A172 (cell line): ENCODE measurements around the gene GRIFIN. TPM values are rescaled to one million over a fixed set of nuclear protein-coding genes. Genes with fewer than 3 reads are reported as not detected.

Experiments
- DNase-seq: peaks from one replicate; pipeline ENCODE4 v3.0.0-alpha.2; 2015; ENCODE audit warnings: low spot score
- total RNA-seq: library from RNA; depleted of rRNA; stranded (reverse); fragments of >200 nt; shearing (Covaris generic); gene quantifications from 2 replicates; pipeline ENCODE4 v1.2.3, GENCODE V29; 2014

Gene GRIFIN
- total RNA-seq, 1 experiment from 2014 or later = not detected

DNA sequence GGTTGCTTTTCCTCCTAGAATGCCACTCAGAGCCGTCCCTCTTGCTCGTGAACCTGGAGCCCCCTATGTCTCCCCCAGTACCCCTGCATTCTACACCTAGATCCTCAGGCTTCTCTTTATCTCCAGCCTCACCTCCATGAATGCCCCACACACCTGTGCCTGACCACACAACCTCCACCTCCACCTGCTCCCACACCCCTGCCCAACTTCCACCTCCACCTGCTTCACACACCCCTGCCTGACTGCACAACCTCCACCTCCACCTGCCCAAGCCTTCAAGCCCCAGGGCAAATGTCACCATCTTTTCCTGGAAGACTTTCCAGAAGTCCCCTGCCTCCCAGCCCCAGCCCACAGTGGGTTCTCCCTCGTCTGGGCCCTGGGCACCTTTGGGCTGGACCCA is 36.5 kb upstream of the GRIFIN start:
- DNase-seq = no peak

DNA sequence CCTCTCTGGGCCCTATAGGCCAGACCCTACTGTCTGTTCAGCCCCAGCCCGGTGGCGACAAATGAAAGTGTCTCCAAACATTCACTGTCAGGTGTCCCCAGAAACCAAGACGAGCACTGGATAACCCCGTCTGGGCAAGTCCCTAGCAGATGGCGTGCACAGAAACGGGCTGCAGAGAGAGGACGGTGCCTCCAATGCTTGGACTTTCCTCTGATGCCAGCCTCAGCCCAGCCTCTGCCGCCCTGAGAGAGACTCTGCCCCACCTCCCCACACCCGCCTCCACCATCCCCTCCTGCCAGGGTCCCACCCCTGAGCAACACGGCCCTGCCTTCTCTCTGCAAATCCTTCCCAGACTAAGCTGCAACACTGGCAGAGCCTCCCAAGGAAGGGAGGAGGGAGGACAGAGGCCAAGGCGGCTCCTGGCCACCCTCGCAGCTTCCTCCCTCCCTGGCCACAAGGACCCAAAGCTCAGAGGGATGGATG is 36.0 kb upstream of the GRIFIN start:
- no peak for DNase-seq

- DNase-seq = no peak
Observed at GRCh38 chr7:2511769-2512168, 35.6 kb upstream of the GRIFIN start.

DNA sequence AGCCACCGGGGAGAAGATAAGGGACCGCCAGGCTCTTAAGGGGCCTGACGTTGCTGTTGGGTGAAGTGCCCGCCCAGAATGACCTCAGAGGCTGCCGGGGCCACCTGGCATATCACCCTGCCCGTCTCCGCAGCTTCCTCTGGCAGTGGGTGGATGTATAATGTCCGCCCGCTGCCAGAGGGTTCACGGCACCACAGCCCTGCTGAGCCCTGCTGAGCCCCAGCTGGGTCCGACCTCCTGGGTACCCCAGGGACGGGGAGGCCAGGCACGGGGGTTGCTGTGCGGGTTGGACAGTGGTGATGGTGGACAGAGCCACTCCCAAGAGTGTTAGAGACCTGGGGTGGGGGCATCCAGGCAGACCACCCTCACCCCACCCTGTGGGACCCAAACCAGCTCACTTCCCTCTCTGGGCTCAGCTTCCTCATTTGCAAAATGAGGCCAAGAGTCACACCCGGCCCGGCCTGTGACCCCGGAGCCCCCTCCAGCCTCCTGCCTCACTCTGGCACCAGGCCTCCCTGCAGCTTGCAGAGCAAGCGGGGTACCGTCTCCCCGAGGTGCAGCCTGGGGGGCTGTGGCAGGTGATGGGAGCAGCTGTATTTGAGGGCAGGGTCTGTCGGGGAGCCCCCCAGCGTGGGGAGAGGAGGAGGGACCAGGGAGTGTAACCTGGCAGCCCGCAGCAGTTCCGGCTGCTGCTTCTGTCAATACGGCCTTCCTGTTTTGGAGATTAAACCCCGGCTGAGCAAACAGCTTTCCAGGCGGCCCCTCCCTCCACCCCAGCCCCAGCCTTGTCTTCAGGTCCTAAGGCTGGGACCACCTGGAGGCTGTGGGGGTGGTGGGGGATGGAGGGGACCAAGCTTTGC is 34.9 kb upstream of the GRIFIN start:
- peak; percentile 74 for DNase-seq

DNA sequence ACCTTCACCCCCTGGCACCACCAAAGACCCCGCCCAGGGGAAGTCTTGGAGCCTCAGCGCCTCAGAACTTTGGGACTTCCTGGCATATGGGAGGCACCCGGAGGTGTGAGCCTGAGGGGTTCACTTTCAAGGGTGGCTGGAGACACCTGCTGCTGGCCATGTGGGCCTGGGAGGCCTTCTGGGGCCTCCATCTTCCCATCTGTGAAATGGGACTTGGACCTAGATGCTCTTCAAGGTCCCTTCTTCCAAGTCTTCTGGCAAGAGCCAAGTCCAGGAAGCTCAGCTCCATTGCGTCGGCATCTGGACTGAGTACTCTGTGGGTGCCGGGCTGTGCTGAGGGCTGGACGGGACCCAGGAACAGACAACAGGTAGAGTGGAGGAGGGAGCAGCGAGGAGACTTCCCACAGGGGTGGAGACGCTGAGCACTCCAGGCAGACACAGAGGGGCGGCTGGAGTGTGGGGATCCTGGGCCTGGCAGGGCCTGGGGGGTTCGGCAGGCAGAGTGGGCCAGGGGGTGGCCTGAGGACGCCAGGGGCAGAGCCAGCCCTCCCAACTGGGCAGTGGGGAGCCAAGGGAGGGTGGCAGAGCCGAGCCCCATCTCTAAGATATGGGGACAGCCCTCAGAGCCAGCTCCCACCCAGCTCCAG is 34.1 kb upstream of the GRIFIN start:
- no peak for DNase-seq

GRCh38 chr7:2509298-2509906 is 33.2 kb upstream of the GRIFIN start:
- DNase-seq = no peak

GRCh38 chr7:2508327-2509215 is 32.4 kb upstream of the GRIFIN start:
- peak; percentile 68 for DNase-seq

DNA sequence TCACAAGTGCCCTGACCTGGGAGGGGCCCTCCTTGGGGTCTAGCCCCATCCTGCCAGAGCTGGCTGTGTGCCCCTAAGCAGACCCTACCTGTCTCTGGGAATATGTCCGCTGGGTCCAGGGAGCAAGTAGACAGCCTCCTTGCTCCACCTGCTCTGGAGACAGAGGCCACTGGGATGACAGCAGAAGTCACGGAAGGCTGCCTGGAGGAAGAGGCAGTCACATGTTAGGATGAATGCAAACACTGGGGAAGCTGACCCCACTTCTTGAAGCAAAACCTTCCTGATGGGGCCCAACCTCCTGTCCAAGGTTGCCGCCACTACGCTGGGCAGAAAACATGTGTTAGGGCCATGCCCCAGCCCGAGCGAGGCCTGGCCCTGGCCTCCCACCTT is 31.7 kb upstream of the GRIFIN start:
- no peak for DNase-seq

DNA sequence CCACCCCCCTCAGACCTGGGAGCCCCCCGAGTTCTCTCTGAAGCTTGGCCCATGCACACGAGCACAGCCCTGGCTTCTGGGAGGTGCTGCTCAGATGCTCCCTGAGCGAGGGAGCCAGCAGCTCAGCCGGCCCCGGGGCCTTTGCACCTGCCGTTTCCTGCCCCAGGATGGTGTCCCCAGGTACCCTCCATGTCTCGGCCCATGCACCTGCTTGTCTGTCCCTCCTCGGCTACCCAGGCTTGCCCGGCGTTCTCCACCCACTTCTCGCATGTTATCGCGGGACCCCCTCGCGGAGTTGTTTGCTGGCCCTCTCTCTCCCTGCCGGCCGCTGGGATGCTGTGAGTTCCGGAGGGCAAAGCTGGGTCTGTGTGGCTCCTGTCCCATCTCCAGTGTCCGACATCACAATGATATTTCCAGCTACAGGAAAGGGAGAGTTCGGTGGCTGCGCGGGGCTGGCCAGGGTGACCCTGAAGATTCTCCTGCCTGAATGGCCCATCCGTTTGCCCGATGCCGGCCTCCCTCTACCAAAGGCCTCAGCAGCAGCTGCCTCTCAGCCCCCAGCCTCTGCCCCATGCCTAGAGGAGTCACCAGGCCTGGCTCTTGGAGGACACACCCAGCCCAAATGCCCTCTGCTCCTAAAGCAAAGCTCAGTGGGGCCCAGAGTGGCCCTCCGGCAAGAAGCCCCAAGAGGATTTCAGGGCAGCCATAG is 31.2 kb upstream of the GRIFIN start:
- no peak for DNase-seq

DNA sequence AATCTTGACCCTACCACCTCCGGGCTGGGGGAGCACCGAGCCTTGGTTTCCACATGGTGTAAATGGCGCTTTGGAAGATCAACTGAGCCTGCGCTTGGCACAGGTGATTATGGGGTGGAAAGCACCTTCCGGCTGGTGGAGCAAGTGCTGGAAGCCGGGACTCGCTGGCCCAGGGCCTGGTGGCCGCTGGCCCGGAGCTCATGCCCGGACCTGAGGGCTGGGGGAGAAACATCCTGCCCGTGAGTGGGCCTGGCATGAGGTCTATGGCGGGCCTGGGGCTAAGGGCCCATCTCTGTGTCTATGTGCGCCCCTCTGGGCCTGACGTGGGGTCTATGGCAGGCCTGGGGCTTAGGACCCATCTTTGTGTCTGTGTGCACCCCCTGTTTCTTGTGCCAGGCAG is 29.2 kb upstream of the GRIFIN start:
- no peak for DNase-seq

- DNase-seq = no peak
Observed at GRCh38 chr7:2504889-2505375, 28.7 kb upstream of the GRIFIN start.

GRCh38 chr7:2504128-2504888 is 28.1 kb upstream of the GRIFIN start:
- no peak for DNase-seq

DNA sequence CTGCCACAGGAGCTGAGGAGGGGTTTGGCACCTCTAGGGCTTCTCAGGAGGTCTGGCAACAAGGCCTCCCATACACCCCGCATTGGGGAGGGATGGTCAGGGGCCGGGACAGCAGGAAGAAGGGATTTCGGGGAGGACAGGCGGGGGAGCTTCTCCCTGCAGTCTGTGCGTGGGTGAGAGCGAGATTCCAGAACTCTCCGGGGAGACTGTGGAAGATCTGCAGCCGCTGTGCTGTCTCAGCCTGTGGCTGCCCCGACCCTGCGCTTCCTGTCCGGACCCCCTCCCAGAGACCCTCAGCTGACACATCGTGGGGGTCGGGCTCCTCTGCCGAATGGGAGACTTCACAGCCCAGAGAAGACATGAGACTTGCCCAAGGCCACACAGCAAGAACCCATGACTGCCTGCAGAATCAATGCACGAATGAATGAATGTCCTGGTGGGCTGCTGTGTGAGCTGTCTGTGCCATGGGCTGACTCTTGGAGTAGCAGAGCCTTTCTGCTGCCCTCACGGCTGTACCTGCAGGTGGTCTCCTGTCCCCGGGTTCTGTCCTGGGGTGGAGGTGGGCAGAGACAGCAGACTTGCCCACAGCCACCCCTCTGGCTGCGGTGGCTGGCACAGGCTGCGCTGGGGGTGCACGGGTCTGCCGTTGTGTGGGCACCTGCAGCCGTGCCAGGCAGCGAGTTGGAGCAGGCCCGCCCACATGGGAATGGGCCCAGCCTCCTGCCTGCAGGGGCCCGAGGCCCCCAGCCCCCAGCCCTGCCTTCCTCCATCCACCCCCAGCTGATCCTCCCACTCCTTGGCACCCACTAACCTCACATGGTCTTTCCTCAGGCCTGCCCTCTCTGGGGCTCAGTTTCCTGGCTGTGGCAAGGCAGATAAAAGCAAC is 27.1 kb upstream of the GRIFIN start:
- no peak for DNase-seq

DNA sequence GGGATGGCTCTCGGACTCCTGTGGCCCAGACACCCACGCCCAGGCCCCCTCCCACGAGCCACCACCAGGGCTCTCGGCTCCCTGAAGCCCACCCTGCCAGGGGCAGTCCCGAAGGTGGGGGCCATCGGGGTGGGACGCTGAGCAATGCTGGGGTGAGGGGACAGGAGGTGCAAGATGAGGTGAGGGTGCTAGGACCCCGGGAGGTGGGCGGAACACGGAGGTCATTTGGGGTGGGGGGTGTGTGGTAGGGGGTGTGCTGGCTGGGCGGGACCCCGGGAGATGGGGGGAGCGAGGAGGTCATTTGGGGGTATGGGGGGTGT is 26.4 kb upstream of the GRIFIN start:
- DNase-seq = no peak

DNA sequence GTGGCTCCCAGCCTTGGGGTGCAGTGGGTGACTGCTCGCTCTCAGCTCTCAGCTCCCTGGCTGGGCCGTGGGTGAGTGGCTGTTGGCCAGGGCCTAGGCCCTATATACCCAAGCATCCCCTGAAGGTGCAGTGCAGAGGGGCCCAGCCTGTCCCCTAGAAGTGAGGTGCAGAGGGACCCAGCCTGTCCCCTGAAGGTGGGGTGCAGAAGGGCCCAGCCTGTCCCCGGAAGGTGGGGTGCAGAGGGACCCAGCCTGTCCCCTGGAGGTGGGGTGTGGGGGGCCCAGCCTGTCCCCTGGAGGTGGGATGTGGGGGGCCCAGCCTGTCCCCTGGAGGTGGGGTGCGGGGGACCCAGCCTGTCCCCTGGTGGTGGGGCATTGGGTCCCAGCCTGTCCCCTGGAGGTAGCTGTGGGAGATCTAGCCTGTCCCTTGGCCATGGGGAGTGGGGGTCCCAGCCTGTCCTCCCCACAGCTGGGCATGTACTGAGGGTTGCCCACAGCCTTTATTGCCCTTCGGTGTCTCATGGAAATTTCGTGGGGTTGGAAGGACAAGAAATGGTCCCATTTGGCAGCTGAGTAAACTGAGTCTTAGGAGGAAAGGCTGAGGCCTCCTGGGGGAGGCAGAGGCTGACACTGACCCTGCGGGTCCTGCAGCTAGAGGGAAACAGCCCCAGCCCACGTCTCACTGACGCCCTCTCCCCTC is 25.9 kb upstream of the GRIFIN start:
- DNase-seq = no peak

DNA sequence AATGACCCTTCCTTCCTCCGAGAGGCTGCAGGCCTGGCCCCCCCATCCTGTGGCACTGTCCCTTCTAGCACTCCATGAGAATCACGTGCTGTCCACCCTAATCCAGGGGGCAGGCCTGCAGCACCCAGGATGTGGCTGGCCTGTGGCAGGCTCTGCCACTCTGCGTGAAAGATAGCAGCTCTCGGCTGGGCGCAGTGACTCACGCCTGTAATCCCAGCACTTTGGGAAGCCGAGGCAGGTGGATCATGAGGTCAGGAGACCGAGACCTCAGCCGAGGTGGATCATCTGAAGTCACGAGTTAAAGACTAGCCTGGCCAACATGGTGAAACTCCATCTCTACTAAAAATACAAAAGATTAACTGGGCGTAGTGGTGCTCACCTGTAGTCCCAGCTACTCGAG is 24.5 kb upstream of the GRIFIN start:
- peak; percentile 68 for DNase-seq

- DNase-seq = no peak
Observed at GRCh38 chr7:2499719-2500430, 23.7 kb upstream of the GRIFIN start.

- no peak for DNase-seq
Observed at GRCh38 chr7:2499181-2499580, 23.0 kb upstream of the GRIFIN start.
